HG02885 (cell line): ENCODE data around the gene ACTR2.

Experiments used
- ATAC-seq: cut with Tn5 transposase; IDR thresholded peaks from one replicate; pipeline ENCODE4 v1.9.1; 2021; ENCODE audit warnings: mild to moderate bottlenecking; ENCODE audit not compliant: unreplicated experiment, poor library complexity

ACTR2 gene

DNA sequence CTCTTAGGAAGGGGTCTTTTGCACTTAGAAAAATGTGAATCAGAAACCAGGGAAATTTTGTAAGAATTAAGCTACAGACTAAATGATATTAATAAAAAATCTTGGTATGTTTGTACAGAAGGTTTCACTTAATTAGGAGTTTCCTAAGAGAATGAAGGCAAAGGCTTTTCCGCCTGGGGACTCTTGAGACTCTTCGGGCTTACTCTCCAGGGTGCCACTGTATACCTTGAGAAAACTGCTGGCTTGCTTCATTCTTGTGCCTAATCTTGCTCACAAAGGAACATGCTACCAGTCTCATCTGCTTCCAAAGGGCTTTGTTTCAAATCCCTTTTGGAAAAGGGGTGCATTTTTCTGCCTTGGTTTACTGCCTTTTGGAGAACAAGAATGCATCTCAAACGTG lies 49.5 kb downstream of the ACTR2 start:
- no peak for ATAC-seq

DNA sequence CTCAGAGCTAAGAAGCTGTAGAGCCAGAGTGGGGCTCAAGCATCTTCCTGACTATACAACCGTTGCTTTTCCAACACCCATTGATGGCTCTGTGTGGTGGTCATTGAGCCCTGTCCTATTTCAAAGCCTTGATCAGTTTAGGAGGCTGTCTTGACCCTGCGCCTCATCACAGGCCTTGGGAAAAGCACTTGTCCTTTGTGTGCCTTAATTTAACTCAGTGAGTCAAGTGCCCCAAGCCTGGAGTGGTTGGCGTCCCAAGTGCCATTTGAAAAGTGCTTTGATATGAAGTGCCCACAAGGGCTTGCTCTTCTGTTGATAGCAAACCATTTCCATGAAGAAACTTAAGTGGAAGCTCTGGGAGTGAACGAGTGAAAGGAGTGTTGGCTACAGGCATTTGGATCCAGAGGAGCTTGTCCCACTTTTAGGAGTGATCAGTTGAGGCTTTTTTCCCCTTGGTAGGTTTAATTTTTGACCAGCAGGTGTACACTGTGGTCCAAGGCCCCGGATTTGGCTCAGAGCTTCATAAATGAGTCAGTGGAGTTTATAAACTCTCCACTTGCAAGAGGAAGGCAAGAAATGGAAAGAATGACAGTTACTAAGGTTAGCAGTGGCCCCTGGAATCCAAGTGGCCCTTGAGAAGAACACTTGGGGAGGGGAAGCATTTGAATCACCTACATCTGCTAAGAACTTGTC lies 50.3 kb downstream of the ACTR2 start:
- ATAC-seq: no peak

GRCh38 chr2:65278531-65278981 lies 50.9 kb downstream of the ACTR2 start:
- no peak for ATAC-seq

- ATAC-seq: no peak
These were observed 52.1 kb downstream of the ACTR2 start for GRCh38 chr2:65279756-65280155.

GRCh38 chr2:65281627-65282351 lies 54.2 kb downstream of the ACTR2 start:
- ATAC-seq: no peak

GRCh38 chr2:65282477-65283053 lies 54.9 kb downstream of the ACTR2 start:
- no peak for ATAC-seq

- ATAC-seq: no peak
These were observed 59.7 kb downstream of the ACTR2 start for GRCh38 chr2:65287364-65287763.

GRCh38 chr2:65291216-65292105 lies 63.8 kb downstream of the ACTR2 start:
- no peak for ATAC-seq

DNA sequence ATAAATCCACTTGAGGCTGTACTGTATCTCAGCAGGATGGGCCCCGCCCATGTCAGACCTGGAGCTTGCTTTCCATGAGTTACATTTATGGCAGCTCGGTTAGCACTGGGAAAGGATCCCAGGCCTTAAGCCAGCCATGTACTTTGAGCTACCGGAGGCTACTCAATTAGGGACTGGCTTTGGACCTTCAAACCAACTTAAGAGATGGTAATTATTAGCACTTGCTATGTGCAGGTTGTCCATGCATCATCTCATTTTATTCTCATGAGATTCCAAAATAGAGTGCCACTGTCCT lies 64.4 kb downstream of the ACTR2 start:
- no peak for ATAC-seq

GRCh38 chr2:65292461-65293011 lies 64.9 kb downstream of the ACTR2 start:
- no peak for ATAC-seq

GRCh38 chr2:65293376-65293775 lies 65.7 kb downstream of the ACTR2 start:
- no peak for ATAC-seq

- no peak for ATAC-seq
These were observed 66.5 kb downstream of the ACTR2 start for GRCh38 chr2:65294136-65294535.

GRCh38 chr2:65294701-65295100 lies 67.1 kb downstream of the ACTR2 start:
- ATAC-seq: no peak

DNA sequence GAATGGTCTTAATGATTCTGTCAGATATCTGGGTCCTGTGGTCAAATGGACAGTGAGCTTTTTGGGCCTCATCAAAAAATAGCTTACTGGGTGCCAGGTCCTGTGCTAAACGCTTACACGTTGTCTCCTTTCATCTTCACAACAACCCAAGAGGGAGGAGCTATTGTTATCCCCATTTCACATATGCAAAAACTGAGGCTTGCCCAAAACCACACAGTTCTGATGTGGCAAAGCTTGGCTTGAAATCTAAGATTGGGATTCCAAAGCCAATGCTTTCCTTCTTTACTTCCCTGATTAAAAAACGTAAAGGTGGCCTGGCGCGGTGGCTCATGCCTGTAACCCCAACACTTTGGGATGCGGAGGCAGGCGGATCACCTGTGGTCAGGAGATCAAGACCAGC lies 69.3 kb downstream of the ACTR2 start:
- ATAC-seq: no peak

GRCh38 chr2:65297544-65297943 lies 69.9 kb downstream of the ACTR2 start:
- no peak for ATAC-seq

DNA sequence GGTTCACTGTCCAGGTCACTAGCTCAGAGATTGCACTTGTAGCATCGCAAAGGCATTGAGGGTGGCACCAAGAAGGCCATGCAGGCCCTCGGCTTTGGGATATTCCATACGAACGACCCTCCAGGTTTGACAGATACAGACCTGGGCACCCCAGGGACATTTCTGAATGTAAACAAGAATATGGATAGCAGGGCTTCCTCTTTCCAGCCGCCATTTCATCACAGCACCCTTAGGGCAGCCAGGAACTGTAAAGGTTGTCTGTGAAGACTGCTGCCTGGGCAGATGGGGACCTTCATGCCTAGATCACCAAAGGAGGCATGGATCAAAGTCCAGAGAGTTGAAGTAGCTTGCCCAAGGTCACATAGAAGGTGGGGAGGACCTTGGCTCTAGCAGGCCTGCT lies 70.5 kb downstream of the ACTR2 start:
- ATAC-seq: no peak

GRCh38 chr2:65299246-65299645 lies 71.6 kb downstream of the ACTR2 start:
- no peak for ATAC-seq

- ATAC-seq: no peak
These were observed 72.6 kb downstream of the ACTR2 start for GRCh38 chr2:65300134-65300760.

GRCh38 chr2:65300761-65301711 lies 73.4 kb downstream of the ACTR2 start:
- ATAC-seq: peak; percentile 90
